ENCODE measurements around the gene SLC37A1.

SLC37A1 gene

GRCh38 chr21:42526379-42526727 is 12.7 kb downstream of the SLC37A1 start:
- Histone ChIP-seq H3K18ac (ENCODE audit: low read length) (no peak overlapping the region), H2BK15ac (replicated peaks; ENCODE audit: low read depth) (no peak overlapping the region), H3K4ac (ENCODE audit: low read depth, low read length) (no peak overlapping the region), H3K27ac (ENCODE audit: low read depth, low read length) (no peak overlapping the region), H3K9ac (ENCODE audit: low read length) (no peak overlapping the region), H2AK5ac (ENCODE audit: low read length) (no peak overlapping the region), H2BK120ac (ENCODE audit: low read depth, low read length) (no peak overlapping the region), H2BK5ac (ENCODE audit: low read length) (no peak overlapping the region), H4K8ac (ENCODE audit: low read depth, low read length) (no peak overlapping the region), H4K5ac (ENCODE audit: low read length) (no peak overlapping the region), H3K4me1 (ENCODE audit: control insufficient read depth, low read depth, low read length) (peaks cover 6% of the 10 kb centered on the region), H3K79me2 (ENCODE audit: control insufficient read depth, insufficient read depth, low read length) (no peaks in the 10 kb centered on the region), H3K27me3 (ENCODE audit: insufficient read depth, low read length, poor library complexity) (no peaks in the 10 kb centered on the region), H3K79me1 (ENCODE audit: low read length) (no peaks in the 10 kb centered on the region), H3K4me3 (ENCODE audit: low read length) (no peak overlapping the region), H3K4me2 (ENCODE audit: low read length) (no peak overlapping the region), H3K36me3 (ENCODE audit: control insufficient read depth, insufficient read depth, low read length) (no peaks in the 10 kb centered on the region), H3K23ac (ENCODE audit: low read length) (no peak overlapping the region), H3K56ac (ENCODE audit: low read length) (no peak overlapping the region)
- DNase-seq, result no peak
- no CpG with 5 or more reads among the region's 9 CpGs for WGBS (ENCODE audit: extremely low coverage, insufficient coverage, low lambda C conversion rate)

- no peak overlapping the region for H2BK5ac ChIP-seq (ENCODE audit: low read length)
- no peak overlapping the region for H3K9ac ChIP-seq (ENCODE audit: low read length)
- no peaks in the 10 kb centered on the region for H3K27me3 ChIP-seq (ENCODE audit: insufficient read depth, low read length, poor library complexity)
- H3K23ac ChIP-seq (ENCODE audit: low read length), result no peak overlapping the region
- H3K4me1 ChIP-seq (ENCODE audit: control insufficient read depth, low read depth, low read length), result peaks cover 6% of the 10 kb centered on the region
- no peaks in the 10 kb centered on the region for H3K36me3 ChIP-seq (ENCODE audit: control insufficient read depth, insufficient read depth, low read length)
- H3K27ac ChIP-seq (ENCODE audit: low read depth, low read length), result no peak overlapping the region
- H3K56ac ChIP-seq (ENCODE audit: low read length), result no peak overlapping the region
- no peak overlapping the region for H3K4me3 ChIP-seq (ENCODE audit: low read length)
- no peaks in the 10 kb centered on the region for H3K79me1 ChIP-seq (ENCODE audit: low read length)
- H3K4ac ChIP-seq (ENCODE audit: low read depth, low read length), result no peak overlapping the region
- H4K5ac ChIP-seq (ENCODE audit: low read length), result no peak overlapping the region
- H2BK15ac ChIP-seq (replicated peaks; ENCODE audit: low read depth), result no peak overlapping the region
- no peak overlapping the region for H2AK5ac ChIP-seq (ENCODE audit: low read length)
- H3K79me2 ChIP-seq (ENCODE audit: control insufficient read depth, insufficient read depth, low read length), result no peaks in the 10 kb centered on the region
- H2BK120ac ChIP-seq (ENCODE audit: low read depth, low read length), result no peak overlapping the region
- H4K8ac ChIP-seq (ENCODE audit: low read depth, low read length), result no peak overlapping the region
- H3K18ac ChIP-seq (ENCODE audit: low read length), result no peak overlapping the region
- no peak for DNase-seq
- H3K4me2 ChIP-seq (ENCODE audit: low read length), result no peak overlapping the region
- no CpG with 5 or more reads among the region's 8 CpGs for WGBS (ENCODE audit: extremely low coverage, insufficient coverage, low lambda C conversion rate)
Observed at GRCh38 chr21:42527127-42527488, 13.5 kb downstream of the SLC37A1 start.

- H3K79me1 ChIP-seq (ENCODE audit: low read length), result no peaks in the 10 kb centered on the region
- DNase-seq, result no peak
- WGBS (ENCODE audit: extremely low coverage, insufficient coverage, low lambda C conversion rate), result no CpG with 5 or more reads among the region's 13 CpGs
Observed at GRCh38 chr21:42527489-42528158, 14.0 kb downstream of the SLC37A1 start.

GRCh38 chr21:42530167-42530518 is 16.5 kb downstream of the SLC37A1 start:
- Histone ChIP-seq H3K18ac (ENCODE audit: low read length) (no peak overlapping the region), H3K27me3 (ENCODE audit: insufficient read depth, low read length, poor library complexity) (no peaks in the 10 kb centered on the region), H3K79me1 (ENCODE audit: low read length) (no peaks in the 10 kb centered on the region), H2AK5ac (ENCODE audit: low read length) (no peak overlapping the region), H2BK120ac (ENCODE audit: low read depth, low read length) (no peak overlapping the region), H3K79me2 (ENCODE audit: control insufficient read depth, insufficient read depth, low read length) (no peaks in the 10 kb centered on the region), H3K4me1 (ENCODE audit: control insufficient read depth, low read depth, low read length) (peaks cover 2% of the 10 kb centered on the region), H3K27ac (ENCODE audit: low read depth, low read length) (no peak overlapping the region), H3K4me2 (ENCODE audit: low read length) (no peak overlapping the region), H3K4me3 (ENCODE audit: low read length) (no peak overlapping the region), H3K56ac (ENCODE audit: low read length) (no peak overlapping the region), H3K4ac (ENCODE audit: low read depth, low read length) (no peak overlapping the region), H3K36me3 (ENCODE audit: control insufficient read depth, insufficient read depth, low read length) (no peaks in the 10 kb centered on the region), H4K5ac (ENCODE audit: low read length) (no peak overlapping the region), H2BK5ac (ENCODE audit: low read length) (no peak overlapping the region), H4K8ac (ENCODE audit: low read depth, low read length) (no peak overlapping the region), H3K9ac (ENCODE audit: low read length) (no peak overlapping the region), H3K23ac (ENCODE audit: low read length) (no peak overlapping the region), H2BK15ac (replicated peaks; ENCODE audit: low read depth) (no peak overlapping the region)
- no peak for DNase-seq
- WGBS (ENCODE audit: extremely low coverage, insufficient coverage, low lambda C conversion rate), result no CpG with 5 or more reads among the region's 5 CpGs

More at GRCh38 chr21:42527489-42528158, 14.0 kb downstream of the SLC37A1 start:
- Histone ChIP-seq H3K18ac (ENCODE audit: low read length) (no peak overlapping the region), H4K5ac (ENCODE audit: low read length) (no peak overlapping the region), H2BK15ac (replicated peaks; ENCODE audit: low read depth) (no peak overlapping the region), H3K36me3 (ENCODE audit: control insufficient read depth, insufficient read depth, low read length) (no peaks in the 10 kb centered on the region), H3K4ac (ENCODE audit: low read depth, low read length) (no peak overlapping the region), H3K79me2 (ENCODE audit: control insufficient read depth, insufficient read depth, low read length) (no peaks in the 10 kb centered on the region), H4K8ac (ENCODE audit: low read depth, low read length) (no peak overlapping the region), H3K9ac (ENCODE audit: low read length) (no peak overlapping the region), H2AK5ac (ENCODE audit: low read length) (no peak overlapping the region), H3K27ac (ENCODE audit: low read depth, low read length) (no peak overlapping the region), H2BK120ac (ENCODE audit: low read depth, low read length) (no peak overlapping the region), H2BK5ac (ENCODE audit: low read length) (no peak overlapping the region), H3K4me1 (ENCODE audit: control insufficient read depth, low read depth, low read length) (peaks cover 6% of the 10 kb centered on the region), H3K27me3 (ENCODE audit: insufficient read depth, low read length, poor library complexity) (no peaks in the 10 kb centered on the region), H3K56ac (ENCODE audit: low read length) (no peak overlapping the region), H3K4me3 (ENCODE audit: low read length) (no peak overlapping the region), H3K23ac (ENCODE audit: low read length) (no peak overlapping the region), H3K4me2 (ENCODE audit: low read length) (no peak overlapping the region)

- Histone ChIP-seq H3K4me1 (ENCODE audit: control insufficient read depth, low read depth, low read length) (no peaks in the 10 kb centered on the region), H3K18ac (ENCODE audit: low read length) (no peak overlapping the region), H2BK15ac (replicated peaks; ENCODE audit: low read depth) (no peak overlapping the region), H3K79me2 (ENCODE audit: control insufficient read depth, insufficient read depth, low read length) (no peaks in the 10 kb centered on the region), H4K8ac (ENCODE audit: low read depth, low read length) (no peak overlapping the region), H3K4me2 (ENCODE audit: low read length) (no peak overlapping the region), H3K4me3 (ENCODE audit: low read length) (no peak overlapping the region), H3K4ac (ENCODE audit: low read depth, low read length) (no peak overlapping the region), H2AK5ac (ENCODE audit: low read length) (no peak overlapping the region), H3K27ac (ENCODE audit: low read depth, low read length) (no peak overlapping the region), H3K79me1 (ENCODE audit: low read length) (no peaks in the 10 kb centered on the region), H3K9ac (ENCODE audit: low read length) (no peak overlapping the region), H3K27me3 (ENCODE audit: insufficient read depth, low read length, poor library complexity) (no peaks in the 10 kb centered on the region), H3K56ac (ENCODE audit: low read length) (no peak overlapping the region), H2BK120ac (ENCODE audit: low read depth, low read length) (no peak overlapping the region), H4K5ac (ENCODE audit: low read length) (no peak overlapping the region), H2BK5ac (ENCODE audit: low read length) (no peak overlapping the region), H3K23ac (ENCODE audit: low read length) (no peak overlapping the region), H3K36me3 (ENCODE audit: control insufficient read depth, insufficient read depth, low read length) (no peaks in the 10 kb centered on the region)
- WGBS (ENCODE audit: extremely low coverage, insufficient coverage, low lambda C conversion rate), result no CpG with 5 or more reads among the region's 8 CpGs
- no peak for DNase-seq
Observed at GRCh38 chr21:42531771-42532170, 18.1 kb downstream of the SLC37A1 start.

- no CpG with 5 or more reads among the region's 18 CpGs for WGBS (ENCODE audit: extremely low coverage, insufficient coverage, low lambda C conversion rate)
- H3K9ac ChIP-seq (ENCODE audit: low read length), result no peak overlapping the region
- no peak overlapping the region for H3K56ac ChIP-seq (ENCODE audit: low read length)
- H3K79me1 ChIP-seq (ENCODE audit: low read length), result no peaks in the 10 kb centered on the region
- no peaks in the 10 kb centered on the region for H3K79me2 ChIP-seq (ENCODE audit: control insufficient read depth, insufficient read depth, low read length)
- H2AK5ac ChIP-seq (ENCODE audit: low read length), result no peak overlapping the region
- no peaks in the 10 kb centered on the region for H3K4me1 ChIP-seq (ENCODE audit: control insufficient read depth, low read depth, low read length)
- no peak overlapping the region for H3K23ac ChIP-seq (ENCODE audit: low read length)
- H3K27ac ChIP-seq (ENCODE audit: low read depth, low read length), result no peak overlapping the region
- no peak overlapping the region for H3K18ac ChIP-seq (ENCODE audit: low read length)
- no peak overlapping the region for H4K8ac ChIP-seq (ENCODE audit: low read depth, low read length)
- no peak overlapping the region for H2BK15ac ChIP-seq (replicated peaks; ENCODE audit: low read depth)
- no peak overlapping the region for H3K4me3 ChIP-seq (ENCODE audit: low read length)
- H2BK5ac ChIP-seq (ENCODE audit: low read length), result no peak overlapping the region
- no peak overlapping the region for H4K5ac ChIP-seq (ENCODE audit: low read length)
- no peak for DNase-seq
- no peaks in the 10 kb centered on the region for H3K27me3 ChIP-seq (ENCODE audit: insufficient read depth, low read length, poor library complexity)
- H3K4me2 ChIP-seq (ENCODE audit: low read length), result no peak overlapping the region
- no peak overlapping the region for H3K4ac ChIP-seq (ENCODE audit: low read depth, low read length)
- H2BK120ac ChIP-seq (ENCODE audit: low read depth, low read length), result no peak overlapping the region
- no peaks in the 10 kb centered on the region for H3K36me3 ChIP-seq (ENCODE audit: control insufficient read depth, insufficient read depth, low read length)
Observed at GRCh38 chr21:42532466-42533181, 19.0 kb downstream of the SLC37A1 start.
